ENCODE measurements around the gene GALNT14.

Gene GALNT14

GRCh38 chr2:31004257-31004656 lies 134.0 kb downstream of the GALNT14 start:
- no peak overlapping the region for H3K27ac ChIP-seq
- peaks cover 32% of the 10 kb centered on the region for H3K36me3 ChIP-seq
- H3K27me3 ChIP-seq = no peaks in the 10 kb centered on the region
- peaks cover 100% of the 10 kb centered on the region for H4K20me1 ChIP-seq
- no peak for TF ChIP-seq Cebpa-rat (IDR thresholded peaks at IDR 0.05)
- H3K4me3 ChIP-seq = no peak overlapping the region
- no peak overlapping the region for H3K4me2 ChIP-seq
- no peak overlapping the region for H3K9ac ChIP-seq
- no peaks in the 10 kb centered on the region for H3K9me3 ChIP-seq
- peaks cover 62% of the 10 kb centered on the region for H3K4me1 ChIP-seq

- Histone ChIP-seq H3K27ac (no peak overlapping the region), H3K4me2 (no peak overlapping the region), H3K4me1 (peaks cover 57% of the 10 kb centered on the region), H4K20me1 (peaks cover 100% of the 10 kb centered on the region), H3K9me3 (no peaks in the 10 kb centered on the region), H3K27me3 (no peaks in the 10 kb centered on the region), H3K9ac (no peak overlapping the region), H3K4me3 (no peak overlapping the region), H3K36me3 (peaks cover 37% of the 10 kb centered on the region)
- TF ChIP-seq Cebpa-rat (IDR thresholded peaks at IDR 0.05) = no peak
These were observed 134.5 kb downstream of the GALNT14 start for GRCh38 chr2:31003749-31004148.

- no peak for TF ChIP-seq Cebpa-rat (IDR thresholded peaks at IDR 0.05)
These were observed 135.6 kb downstream of the GALNT14 start for GRCh38 chr2:31002537-31003150.

DNA sequence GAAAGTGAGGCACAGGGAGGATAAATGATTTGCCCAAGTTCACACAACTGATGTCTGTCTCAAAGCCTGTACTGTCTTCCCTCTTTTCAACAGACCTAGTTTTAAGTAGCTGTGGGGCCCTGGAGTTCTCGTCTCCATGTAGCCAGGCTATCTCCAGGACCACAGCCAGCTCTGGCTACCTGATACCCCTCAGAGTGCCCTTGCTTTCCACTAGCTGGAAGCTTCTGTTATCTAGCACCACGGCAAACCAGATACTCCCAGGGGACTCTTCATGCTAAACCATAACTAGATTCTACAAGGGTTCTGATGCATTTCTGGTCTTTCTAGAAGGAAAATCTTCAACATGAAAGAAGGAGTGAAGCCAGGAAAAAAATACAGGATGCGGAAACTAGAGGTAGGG lies 137.3 kb downstream of the GALNT14 start:
- peaks cover 38% of the 10 kb centered on the region for H3K36me3 ChIP-seq
- no peaks in the 10 kb centered on the region for H3K27me3 ChIP-seq
- H3K9ac ChIP-seq = no peak overlapping the region; the same call in 1 of the 2 replicates
- peaks cover 100% of the 10 kb centered on the region for H4K20me1 ChIP-seq
- no peak for TF ChIP-seq Cebpa-rat (IDR thresholded peaks at IDR 0.05)
- no peaks in the 10 kb centered on the region for H3K9me3 ChIP-seq
- H3K4me1 ChIP-seq = peaks cover 36% of the 10 kb centered on the region
- peak overlapping the region; percentile 38 for H3K4me2 ChIP-seq
- H3K27ac ChIP-seq = no peak overlapping the region
- H3K4me3 ChIP-seq = no peak overlapping the region

More at GRCh38 chr2:31002537-31003150, 135.6 kb downstream of the GALNT14 start:
- no peak overlapping the region for H3K4me2 ChIP-seq
- peaks cover 100% of the 10 kb centered on the region for H4K20me1 ChIP-seq
- no peaks in the 10 kb centered on the region for H3K27me3 ChIP-seq
- peaks cover 39% of the 10 kb centered on the region for H3K36me3 ChIP-seq
- H3K9ac ChIP-seq = no peak overlapping the region
- no peak overlapping the region for H3K4me3 ChIP-seq
- H3K27ac ChIP-seq = no peak overlapping the region
- no peaks in the 10 kb centered on the region for H3K9me3 ChIP-seq
- H3K4me1 ChIP-seq = peaks cover 46% of the 10 kb centered on the region

DNA sequence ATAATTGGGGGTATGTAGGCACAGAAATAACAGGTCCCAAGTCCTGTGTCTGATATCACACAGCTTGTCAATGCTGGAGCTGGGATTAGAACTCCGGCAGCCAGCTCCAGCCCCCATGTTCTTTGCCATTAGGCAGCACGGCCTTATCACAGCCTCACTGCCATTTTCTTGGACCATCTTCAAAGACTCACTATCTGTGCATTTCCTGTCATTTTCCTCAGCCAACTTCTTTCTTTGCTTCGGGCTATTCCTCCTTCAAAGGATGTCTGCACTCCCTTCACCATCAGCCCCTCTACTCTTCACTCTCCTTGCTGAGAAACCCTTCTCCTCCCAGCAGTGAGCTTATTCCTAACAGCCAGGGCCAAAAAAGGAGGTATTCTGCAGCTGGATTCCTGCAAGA lies 139.6 kb downstream of the GALNT14 start:
- H3K9ac ChIP-seq = no peak overlapping the region
- peaks cover 39% of the 10 kb centered on the region for H3K36me3 ChIP-seq
- no peak for TF ChIP-seq Cebpa-rat (IDR thresholded peaks at IDR 0.05)
- H3K9me3 ChIP-seq = no peaks in the 10 kb centered on the region
- peaks cover 49% of the 10 kb centered on the region for H3K4me1 ChIP-seq
- H3K27me3 ChIP-seq = no peaks in the 10 kb centered on the region
- no peak overlapping the region for H3K4me3 ChIP-seq
- H3K4me2 ChIP-seq = no peak overlapping the region
- H4K20me1 ChIP-seq = peaks cover 100% of the 10 kb centered on the region
- no peak overlapping the region for H3K27ac ChIP-seq

DNA sequence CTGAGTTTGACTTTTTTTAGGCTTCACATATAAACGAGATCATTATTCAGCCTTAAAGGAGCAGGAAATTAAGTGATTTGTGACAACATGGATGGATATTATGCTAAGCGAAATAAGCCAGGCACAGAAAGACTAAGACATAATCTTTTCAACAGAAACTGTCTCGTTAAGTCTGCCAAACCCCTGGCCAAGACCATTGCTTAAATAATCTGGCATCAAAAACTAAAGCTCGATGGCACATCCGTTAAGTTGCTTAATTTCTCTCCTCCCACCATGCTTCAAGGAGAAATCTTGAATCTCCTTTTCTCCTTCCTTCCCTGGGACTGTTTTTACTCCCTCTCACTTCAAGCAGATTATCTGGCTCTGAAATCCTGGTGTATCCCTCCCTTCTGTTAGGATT lies 140.3 kb downstream of the GALNT14 start:
- Histone ChIP-seq H3K9ac (no peak overlapping the region), H3K27me3 (no peaks in the 10 kb centered on the region), H3K4me3 (no peak overlapping the region), H3K4me2 (no peak overlapping the region), H3K9me3 (no peaks in the 10 kb centered on the region), H3K4me1 (peaks cover 53% of the 10 kb centered on the region), H4K20me1 (peaks cover 100% of the 10 kb centered on the region), H3K36me3 (peaks cover 46% of the 10 kb centered on the region), H3K27ac (no peak overlapping the region)
- no peak for TF ChIP-seq Cebpa-rat (IDR thresholded peaks at IDR 0.05)

DNA sequence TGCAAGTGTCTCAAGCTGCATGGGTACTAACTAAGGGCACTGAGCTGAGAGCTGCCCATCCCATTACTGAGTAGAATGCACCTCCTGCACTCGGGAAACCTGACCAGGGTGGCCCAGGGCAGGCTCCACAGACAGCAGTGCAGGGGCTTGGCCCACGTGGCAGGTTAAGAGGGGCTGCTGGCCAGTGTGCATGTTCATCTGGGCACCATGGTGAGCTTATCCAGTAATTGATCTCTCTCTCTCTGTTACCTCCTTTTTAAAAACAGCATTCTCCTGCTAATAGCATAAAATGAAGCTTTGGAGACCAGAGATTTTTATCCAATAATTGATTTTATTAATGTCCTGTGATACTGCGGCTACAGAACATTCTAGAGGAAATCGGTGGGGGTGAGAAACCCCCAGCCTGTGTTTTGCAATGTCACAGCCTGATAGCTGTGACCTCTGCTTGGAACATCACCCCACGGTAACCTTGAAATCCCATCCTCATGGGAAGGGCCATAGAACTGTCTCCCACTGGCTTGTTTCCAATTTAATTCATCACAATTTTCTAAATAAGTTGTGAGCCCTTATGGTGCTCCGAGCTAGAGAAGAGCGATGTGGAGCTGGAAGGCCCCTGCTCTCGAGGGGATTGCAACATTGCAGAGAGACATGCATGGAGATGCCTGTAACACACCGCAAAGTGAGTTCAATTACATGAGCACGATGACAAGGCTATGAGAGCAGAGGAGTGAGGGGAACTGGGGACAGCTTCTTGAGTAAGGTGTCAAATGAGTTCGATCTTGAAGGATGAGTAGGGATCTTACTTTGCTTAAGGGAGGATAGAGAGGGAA lies 143.8 kb downstream of the GALNT14 start:
- H3K4me1 ChIP-seq = peaks cover 33% of the 10 kb centered on the region
- peak overlapping the region; percentile 55 for H3K4me2 ChIP-seq
- TF ChIP-seq Cebpa-rat (IDR thresholded peaks at IDR 0.05) = peak; percentile 42; the same call in 1 of the 2 replicates
- no peak overlapping the region for H3K9ac ChIP-seq
- H3K4me3 ChIP-seq = no peak overlapping the region
- H3K36me3 ChIP-seq = peaks cover 65% of the 10 kb centered on the region
- no peaks in the 10 kb centered on the region for H3K27me3 ChIP-seq
- H3K9me3 ChIP-seq = no peaks in the 10 kb centered on the region
- peaks cover 96% of the 10 kb centered on the region for H4K20me1 ChIP-seq
- no peak overlapping the region for H3K27ac ChIP-seq

DNA sequence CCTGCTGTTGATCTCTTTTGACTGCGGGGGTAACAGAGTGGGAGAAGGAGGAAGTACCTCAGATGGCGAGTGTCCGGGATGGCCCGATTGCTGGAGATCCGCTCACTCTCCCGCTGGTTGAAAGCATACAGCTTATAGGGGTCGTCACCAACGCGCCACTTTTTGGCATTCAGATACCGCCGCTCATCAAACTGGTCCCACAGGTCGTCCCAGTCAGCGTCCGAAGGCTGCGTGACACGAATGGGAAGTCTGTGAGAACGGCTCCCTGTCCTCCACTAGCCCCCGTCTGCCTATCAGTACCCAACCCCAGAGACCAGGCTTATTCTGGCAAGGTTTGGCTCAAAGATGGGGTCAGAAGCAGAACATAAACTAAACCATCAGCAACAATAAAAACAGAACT lies 145.5 kb downstream of the GALNT14 start:
- TF ChIP-seq Cebpa-rat (IDR thresholded peaks at IDR 0.05) = no peak
- Histone ChIP-seq H3K4me1 (peaks cover 33% of the 10 kb centered on the region), H3K9ac (no peak overlapping the region)

DNA sequence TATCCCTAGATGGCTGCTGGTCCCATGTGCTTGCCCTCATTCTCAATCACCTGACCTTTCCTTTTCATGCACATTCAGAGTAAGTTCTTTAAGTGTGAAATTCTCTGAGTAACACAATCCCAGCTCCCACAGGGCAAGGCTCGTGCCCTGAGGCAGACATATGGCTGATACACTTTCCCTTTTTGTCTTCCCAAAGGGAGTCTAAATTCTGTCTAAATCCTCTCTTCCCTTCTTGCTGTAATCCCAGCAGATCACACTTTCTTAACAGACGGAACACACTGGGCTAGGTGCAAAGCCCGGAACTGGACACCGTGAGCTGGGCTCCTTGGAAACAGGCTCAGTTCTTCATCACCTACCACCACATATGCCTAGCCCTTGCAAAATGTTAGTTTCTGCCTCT lies 147.6 kb downstream of the GALNT14 start:
- no peaks in the 10 kb centered on the region for H3K9me3 ChIP-seq
- H3K9ac ChIP-seq = no peak overlapping the region
- H3K4me1 ChIP-seq = peaks cover 25% of the 10 kb centered on the region
- no peak overlapping the region for H3K4me2 ChIP-seq
- H3K27ac ChIP-seq = no peak overlapping the region
- H4K20me1 ChIP-seq = peaks cover 69% of the 10 kb centered on the region
- peaks cover 81% of the 10 kb centered on the region for H3K36me3 ChIP-seq
- H3K4me3 ChIP-seq = no peak overlapping the region
- no peaks in the 10 kb centered on the region for H3K27me3 ChIP-seq
- no peak for TF ChIP-seq Cebpa-rat (IDR thresholded peaks at IDR 0.05)

More for the DNA sequence above, 145.5 kb downstream of the GALNT14 start:
- no peaks in the 10 kb centered on the region for H3K9me3 ChIP-seq
- peaks cover 71% of the 10 kb centered on the region for H3K36me3 ChIP-seq
- no peak overlapping the region for H3K27ac ChIP-seq
- peaks cover 85% of the 10 kb centered on the region for H4K20me1 ChIP-seq
- no peak overlapping the region for H3K4me3 ChIP-seq
- H3K4me2 ChIP-seq = no peak overlapping the region
- no peaks in the 10 kb centered on the region for H3K27me3 ChIP-seq

- H3K4me1 ChIP-seq = peaks cover 25% of the 10 kb centered on the region
- H4K20me1 ChIP-seq = peaks cover 64% of the 10 kb centered on the region
- no peak overlapping the region for H3K4me2 ChIP-seq
- no peak overlapping the region for H3K27ac ChIP-seq
- no peaks in the 10 kb centered on the region for H3K9me3 ChIP-seq
- no peak for TF ChIP-seq Cebpa-rat (IDR thresholded peaks at IDR 0.05)
- H3K27me3 ChIP-seq = no peaks in the 10 kb centered on the region
- peaks cover 81% of the 10 kb centered on the region for H3K36me3 ChIP-seq
- no peak overlapping the region for H3K4me3 ChIP-seq
- no peak overlapping the region for H3K9ac ChIP-seq
These were observed 148.1 kb downstream of the GALNT14 start for GRCh38 chr2:30990176-30990575.

Data from BLaER1 (cell line).